Dermis microvascular lymphatic vessel endothelial cell (primary cell): Measurements from ENCODE around the gene NPAS3. TPM values are rescaled to one million over a fixed set of nuclear protein-coding genes. Genes with fewer than 3 reads are reported as not detected.

Source experiments
- DNase-seq, 2 donors: peaks; one replicate each; pipeline versions ENCODE4 v3.0.0 to v3.0.0-alpha.2; 2010; ENCODE audit warnings: low read depth in 2 of 2
- total RNA-seq: library from RNA; depleted of rRNA; stranded (reverse); fragments of >200 nt; gene quantifications from 2 replicates; pipeline ENCODE4 v1.2.1, GENCODE V29; 2014

The NPAS3 gene
- total RNA-seq, 1 donor from 2014 or later, result 0.13 TPM

- DNase-seq, result no peak
Measured at GRCh38 chr14:33809396-33809981, 870.8 kb downstream of the NPAS3 start.

GRCh38 chr14:33810308-33810707, 871.6 kb downstream of the NPAS3 start:
- no peak for DNase-seq

GRCh38 chr14:33811721-33812120, 873.0 kb downstream of the NPAS3 start:
- no peak for DNase-seq

- no peak for DNase-seq
Measured at GRCh38 chr14:33812181-33812580, 873.5 kb downstream of the NPAS3 start.

GRCh38 chr14:33812601-33813000, 873.9 kb downstream of the NPAS3 start:
- DNase-seq, result no peak

GRCh38 chr14:33814010-33814409, 875.3 kb downstream of the NPAS3 start:
- DNase-seq, result no peak

DNA sequence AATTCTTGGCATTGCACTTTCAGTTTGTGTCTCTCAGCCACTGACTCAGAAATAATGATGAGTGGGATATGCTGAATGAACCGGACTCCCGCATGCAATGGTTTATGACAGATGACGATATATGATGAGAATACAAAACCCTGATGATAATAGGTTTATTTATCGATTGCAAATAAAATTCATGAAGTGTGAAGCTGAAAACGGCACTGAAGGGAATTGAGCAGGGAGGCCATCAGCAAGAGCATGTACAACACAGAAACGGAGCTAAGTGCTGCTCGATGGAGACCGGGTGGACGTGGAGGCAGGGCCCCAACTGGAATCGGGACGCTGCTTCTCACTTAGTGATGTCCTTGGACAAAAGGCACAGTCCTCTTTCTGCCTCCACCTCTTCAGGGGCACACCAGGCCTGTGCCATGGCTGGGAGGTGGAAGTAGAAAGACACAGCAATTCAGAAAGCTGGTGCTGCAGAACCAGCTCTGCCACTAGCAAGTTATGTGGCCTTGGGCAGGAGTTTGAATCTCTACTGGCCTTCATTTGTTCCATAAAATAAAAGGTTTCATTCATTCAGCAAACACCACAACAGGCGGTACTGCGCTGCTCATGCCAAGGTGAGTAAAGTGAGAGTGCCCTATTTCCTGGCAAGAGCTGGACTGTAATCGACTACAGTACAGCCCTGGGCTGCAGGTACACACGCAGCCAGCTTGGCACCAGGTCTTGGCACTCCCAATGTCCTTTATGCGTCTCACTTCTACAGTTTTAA, 895.2 kb downstream of the NPAS3 start:
- DNase-seq, result no peak

DNA sequence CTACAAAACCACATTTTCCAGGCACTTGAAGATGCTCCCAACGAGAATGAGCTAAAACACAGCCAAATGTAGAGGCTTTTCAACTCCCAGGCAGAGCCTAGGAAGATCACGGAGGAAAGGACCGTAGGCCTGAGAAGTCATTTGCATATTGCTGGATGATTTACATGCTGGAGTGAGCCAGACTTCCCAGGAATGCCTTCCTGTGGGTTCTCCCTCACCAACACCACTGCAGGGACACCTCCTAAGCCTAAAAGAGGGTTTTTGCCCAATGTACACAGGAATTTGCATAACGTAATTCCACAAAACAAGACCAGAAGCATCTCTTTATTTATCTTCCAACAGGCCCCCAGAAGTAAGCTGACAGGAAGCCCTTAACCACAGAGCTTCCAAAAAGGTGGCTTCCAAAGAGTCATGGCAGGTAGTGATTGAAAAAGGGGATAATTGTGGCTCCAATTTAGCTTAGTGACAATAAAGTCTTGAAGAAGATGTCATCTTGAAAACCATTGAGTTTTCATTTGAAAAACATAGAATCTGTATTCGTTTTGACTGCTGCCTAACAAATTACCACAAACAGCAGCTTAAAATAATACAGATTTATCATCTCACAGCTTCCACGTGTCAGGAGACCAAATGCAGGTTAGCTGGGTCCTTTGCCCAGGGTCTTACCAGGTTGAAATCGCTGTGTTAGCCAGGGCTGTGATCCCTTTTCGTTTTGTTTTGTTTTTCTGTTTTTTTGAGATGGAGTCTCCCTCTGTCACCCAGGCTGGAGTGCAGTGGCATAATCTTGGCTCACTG, 896.0 kb downstream of the NPAS3 start:
- no peak for DNase-seq

GRCh38 chr14:33835261-33835655, 896.6 kb downstream of the NPAS3 start:
- DNase-seq, result no peak

DNA sequence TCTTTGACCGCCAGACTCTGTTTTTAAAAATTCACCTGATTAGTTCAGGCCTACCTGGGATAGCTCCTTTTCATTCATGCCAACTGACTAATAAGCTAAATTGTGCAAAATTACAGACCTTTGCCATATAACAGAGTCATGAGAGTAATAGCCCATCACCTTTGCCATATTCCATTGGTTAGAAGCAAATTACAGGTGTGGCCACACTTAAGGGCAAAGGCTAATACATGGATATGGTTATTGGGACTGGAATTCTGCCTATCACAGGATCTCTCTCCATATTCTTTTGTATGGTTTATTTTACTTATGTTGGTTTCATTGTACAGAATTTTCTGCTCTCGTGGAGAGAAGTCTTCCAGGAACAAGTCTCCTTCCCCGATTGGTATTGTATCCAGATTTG, 897.0 kb downstream of the NPAS3 start:
- DNase-seq, result no peak

DNA sequence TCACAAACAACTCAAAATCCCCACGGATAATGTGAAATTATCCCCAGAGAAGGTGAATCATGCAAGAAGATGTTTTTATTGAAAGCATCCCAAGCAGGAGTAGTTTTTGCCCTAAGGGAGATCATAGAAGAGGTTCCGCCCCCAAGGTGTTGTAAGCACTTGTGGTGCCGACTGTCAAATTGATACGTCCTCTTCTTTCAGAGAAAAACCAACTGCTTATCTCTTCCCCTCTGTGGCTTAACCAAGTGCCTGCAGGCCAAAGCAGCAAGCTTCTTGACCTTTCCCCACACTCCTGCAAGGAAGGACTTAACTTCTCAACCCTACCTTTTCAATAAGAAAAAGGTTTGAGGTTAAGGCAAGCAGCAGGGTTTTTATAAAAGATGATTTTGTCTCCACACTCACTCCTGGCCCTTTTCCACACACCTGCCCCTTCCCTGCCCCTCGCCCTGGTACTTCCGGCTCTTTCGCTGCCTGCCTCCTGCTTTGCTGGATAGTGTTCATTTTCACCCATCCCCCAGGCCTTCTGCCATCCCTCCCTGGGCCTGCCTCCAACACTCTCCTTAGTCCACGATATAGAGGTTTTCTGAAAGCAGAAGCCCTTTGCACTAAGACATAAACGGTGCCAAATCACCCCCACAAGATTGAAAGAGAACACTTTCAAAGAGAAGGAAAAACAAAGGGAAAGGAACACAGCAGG, 897.7 kb downstream of the NPAS3 start:
- DNase-seq, result no peak

GRCh38 chr14:33836900-33837577, 898.4 kb downstream of the NPAS3 start:
- DNase-seq, result no peak

DNA sequence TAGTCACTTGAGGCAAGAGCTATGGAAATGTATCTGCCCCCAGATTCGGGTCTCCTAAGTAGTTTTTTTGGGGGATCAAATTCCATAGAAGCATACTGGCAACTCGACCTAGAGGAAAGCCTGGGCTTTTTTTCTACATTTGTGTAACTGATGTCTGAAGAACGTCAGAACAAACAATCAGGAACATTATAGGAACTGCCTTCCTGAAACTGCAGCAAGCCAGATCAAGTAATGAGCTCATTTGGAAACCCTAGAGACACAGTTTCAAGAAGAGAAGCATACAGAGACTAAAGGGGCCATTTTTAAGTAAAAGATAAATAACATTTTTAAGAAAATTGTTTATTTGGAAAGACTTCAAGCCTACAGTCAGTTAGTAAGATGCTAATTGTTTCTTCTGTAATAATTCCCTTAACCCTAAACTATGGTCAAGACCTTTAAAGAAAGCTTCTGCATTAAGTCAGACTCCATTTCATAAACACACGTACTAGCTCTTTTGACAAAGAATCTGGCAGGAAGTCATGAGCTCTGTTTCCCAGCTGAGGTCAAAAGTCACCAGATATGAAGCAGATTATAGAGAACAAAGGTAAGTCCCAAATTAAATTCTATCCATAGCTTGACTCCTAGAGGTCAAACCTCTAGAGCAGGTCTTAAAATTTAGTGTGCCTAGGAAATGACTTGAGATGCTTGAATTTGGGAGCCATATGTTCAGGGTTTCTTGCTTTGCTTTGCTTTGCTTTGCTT, 899.4 kb downstream of the NPAS3 start:
- DNase-seq, result no peak

DNA sequence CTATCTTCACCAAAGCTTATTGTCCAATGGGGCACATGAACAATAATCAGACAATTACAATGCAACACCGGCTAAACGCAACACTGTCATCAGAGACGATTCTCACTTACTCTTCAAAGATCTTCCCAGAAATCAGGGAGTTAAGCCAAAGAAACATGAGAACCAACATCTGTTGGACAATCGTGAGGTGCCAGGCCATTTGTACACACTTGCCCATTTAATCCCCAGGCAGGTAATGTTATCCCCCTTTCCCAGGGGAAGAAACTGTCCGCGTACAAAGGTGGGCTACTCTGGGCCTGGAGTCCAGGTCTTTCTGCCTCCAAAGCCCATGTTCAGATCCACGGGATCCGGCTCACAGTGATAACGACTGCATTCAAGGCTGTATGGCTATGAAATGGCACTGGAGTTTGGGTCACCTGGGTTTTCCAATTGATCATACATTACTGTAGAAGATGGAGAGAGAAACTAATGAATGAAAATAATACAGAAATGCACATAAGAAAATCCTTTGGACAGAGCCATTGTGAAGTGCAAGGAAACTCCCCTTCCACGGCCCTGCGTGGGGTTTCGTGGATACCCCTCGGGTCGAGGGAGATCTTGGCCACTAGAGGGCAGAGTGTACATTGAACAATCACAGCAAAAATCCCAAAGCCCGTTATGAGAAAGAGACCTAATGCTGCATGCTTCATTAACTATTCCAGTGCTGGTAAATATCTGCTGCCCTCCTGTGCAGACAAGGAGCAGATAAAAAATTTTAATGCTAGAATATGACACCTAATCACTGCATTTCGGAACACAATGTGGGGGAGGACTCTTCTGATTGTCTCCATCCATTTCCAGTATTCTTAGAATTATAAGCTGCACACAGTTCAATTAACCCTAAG, 900.8 kb downstream of the NPAS3 start:
- peak; percentile 30 to 47 for DNase-seq

DNA sequence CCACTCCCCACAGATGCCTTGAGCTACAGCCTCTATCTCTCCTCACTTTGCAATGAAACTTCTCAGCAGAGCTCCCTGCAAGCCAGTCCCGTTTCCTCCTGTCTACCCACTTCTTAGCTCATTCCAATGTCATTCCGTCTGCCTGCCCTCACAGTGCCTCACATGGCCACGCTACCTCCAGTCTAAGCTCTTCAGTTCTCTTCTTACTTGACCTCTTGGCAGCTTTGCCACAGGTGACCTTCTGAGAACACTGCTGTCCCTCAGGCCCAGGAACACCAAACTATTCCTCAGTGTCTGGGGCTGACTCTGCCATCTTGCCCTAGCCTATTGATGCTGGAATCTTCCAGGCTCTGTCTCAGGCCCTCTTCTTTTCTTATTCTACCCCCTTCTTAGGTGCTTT, 902.1 kb downstream of the NPAS3 start:
- DNase-seq, result no peak

DNA sequence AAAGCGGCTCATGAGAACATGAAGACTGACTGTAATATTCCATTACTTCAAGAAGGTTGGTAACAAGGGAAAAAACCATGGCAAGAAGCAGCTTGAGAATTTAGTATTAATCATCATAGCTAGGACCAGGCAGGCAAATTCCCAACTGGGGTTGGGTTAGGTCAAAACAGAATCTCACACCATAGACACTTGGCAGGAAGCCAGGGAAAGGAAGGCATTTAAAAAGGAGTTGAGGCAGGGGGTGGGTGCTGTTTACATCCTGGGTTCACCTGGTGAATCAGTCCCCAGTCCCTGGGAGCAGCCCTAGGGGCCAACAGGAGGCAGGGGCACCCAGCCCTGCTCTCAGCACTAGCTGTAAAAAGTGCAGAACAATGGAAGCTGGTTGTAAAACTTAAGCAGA, 903.6 kb downstream of the NPAS3 start:
- no peak for DNase-seq

GRCh38 chr14:33844118-33844517, 905.4 kb downstream of the NPAS3 start:
- DNase-seq, result no peak

DNA sequence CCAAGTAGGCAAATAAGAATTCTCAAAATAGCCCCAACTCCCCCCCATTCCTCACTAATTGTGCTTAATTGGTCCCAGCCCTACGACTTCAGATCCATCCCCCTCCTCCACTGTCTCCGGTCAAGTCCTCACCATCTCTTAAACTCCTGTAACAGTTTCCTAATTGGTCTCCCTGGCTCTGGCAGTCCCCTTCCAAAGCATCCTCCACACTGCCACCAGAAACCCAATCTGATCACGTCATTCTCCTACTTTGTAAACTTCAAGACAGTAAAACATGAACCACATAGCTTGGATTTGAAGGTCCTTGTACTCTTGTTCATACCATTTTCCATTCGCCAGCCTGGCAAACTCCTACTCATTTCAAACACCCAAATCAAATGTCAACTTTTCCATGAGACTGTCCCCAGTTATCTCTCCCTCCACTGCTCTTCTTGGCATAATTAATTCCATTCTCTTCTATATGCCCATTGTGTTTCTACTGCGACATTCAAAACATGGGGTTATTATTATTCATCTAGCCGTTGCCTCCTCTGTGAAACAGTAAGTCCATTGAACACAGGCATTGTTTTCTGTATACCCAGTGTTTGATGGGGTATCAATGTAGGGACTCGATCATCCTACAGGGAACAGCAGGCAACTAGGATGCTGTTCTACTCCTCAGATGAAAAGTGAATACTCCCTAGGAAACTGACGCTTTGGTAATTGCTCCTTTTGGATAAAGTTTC, 907.6 kb downstream of the NPAS3 start:
- DNase-seq, result no peak

GRCh38 chr14:33847066-33847465, 908.4 kb downstream of the NPAS3 start:
- DNase-seq, result no peak
